Heart left ventricle (tissue), 13 donors: Measurements from ENCODE around the gene CTNND1.

Source experiments
- POLR2A ChIP-seq, 2 donors: fragments of 450-650 bp; IDR thresholded peaks; one replicate each; pipeline ENCODE4 v1.6.1; 2017; ENCODE audit warnings: antibody characterized with exemption in 2 of 2, mild to moderate bottlenecking in 2 of 2, moderate library complexity in 2 of 2
- TF ChIP-seq, protein P1 (sequence below), 12 donors: fragments of 200-600 bp; sonication (generic) in 4 of 12; IDR thresholded peaks; one replicate each; pipeline versions ENCODE4 v1.5.0 to v1.8.0; 2018 to 2022; ENCODE audit warnings: antibody characterized with exemption in 12 of 12, mild to moderate bottlenecking in 5 of 12
- donor health status: ischemic (EF 13 %, LVEDD 7.1; RV severe dilation, severe dysfunction).
- donor health status: DM: no; HTN: yes; CAD: no.
- donor health status: DM: no; HTN: no; CAD: no.
- donor health status: ischemic (EF 25% LVEDD 6.9; RV normal size, moderate dysfunction).
- donor health status: ischemic (EF 25% LVEDD 5.7; RV mildly dilated, moderate dysfunction).
- donor health status: ischemic (EF 35%, LVEDD 5.7; RV mildly dilated, moderate dysfunction).
- donor health status: nonischemic (EF 11% LVEDD 7.7; RV severe dilation, severe dysfunction).
- donor health status: DM: yes; HTN: yes; CAD: no.
- donor health status: PGD.
- donor health status: ischemic (EF 29% LVEDD 5.4; RV normal size, mild dysfunction).
- donor health status: nonischemic (EF 23%, LVEDD 6.1; RV moderate dilation, normal function).

DNA sequence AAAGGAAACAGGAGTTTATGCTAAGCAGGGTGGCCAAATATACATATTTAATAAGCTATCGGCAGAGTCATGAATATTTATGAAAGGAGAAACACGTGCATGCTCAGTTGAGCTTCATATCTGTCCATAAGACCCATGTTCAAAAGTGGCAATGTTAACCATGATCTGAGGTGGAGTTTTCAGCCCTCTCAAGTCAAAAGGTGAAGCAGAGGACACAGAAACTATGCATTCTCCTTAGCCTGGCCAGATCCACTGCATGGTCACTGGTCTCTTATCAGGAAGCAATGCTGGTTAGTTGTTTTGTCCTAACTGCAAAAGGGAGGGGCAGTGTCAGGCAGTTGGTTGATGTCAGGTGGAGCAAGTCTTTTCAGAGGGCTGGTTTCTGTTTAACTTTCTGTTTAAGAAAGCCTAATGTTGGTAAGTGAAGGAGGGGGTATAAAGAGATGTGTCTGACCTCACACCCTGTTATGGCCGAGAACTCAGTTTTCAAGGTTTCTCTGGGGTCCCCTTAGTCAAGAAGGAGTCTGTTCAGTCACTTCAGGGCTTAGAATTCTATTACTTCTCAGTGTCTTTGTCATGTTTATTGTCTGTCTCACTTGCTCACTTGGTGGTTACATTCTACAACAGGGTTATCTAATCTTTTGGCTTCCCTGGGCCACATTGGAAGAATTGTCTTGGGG lies 25.8 kb upstream of the CTNND1 start:
- TF ChIP-seq, protein P1, sequence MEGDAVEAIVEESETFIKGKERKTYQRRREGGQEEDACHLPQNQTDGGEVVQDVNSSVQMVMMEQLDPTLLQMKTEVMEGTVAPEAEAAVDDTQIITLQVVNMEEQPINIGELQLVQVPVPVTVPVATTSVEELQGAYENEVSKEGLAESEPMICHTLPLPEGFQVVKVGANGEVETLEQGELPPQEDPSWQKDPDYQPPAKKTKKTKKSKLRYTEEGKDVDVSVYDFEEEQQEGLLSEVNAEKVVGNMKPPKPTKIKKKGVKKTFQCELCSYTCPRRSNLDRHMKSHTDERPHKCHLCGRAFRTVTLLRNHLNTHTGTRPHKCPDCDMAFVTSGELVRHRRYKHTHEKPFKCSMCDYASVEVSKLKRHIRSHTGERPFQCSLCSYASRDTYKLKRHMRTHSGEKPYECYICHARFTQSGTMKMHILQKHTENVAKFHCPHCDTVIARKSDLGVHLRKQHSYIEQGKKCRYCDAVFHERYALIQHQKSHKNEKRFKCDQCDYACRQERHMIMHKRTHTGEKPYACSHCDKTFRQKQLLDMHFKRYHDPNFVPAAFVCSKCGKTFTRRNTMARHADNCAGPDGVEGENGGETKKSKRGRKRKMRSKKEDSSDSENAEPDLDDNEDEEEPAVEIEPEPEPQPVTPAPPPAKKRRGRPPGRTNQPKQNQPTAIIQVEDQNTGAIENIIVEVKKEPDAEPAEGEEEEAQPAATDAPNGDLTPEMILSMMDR (IDR thresholded peaks at IDR 0.05): no peak
- TF ChIP-seq POLR2A (IDR thresholded peaks at IDR 0.05): no peak
